ENCODE data around the gene GGT6.
"Not testable (repeated sequence)": the region's sequence is repeated elsewhere in the genome, so short reads cannot be mapped to it uniquely, and the experiment has no call there.

Gene GGT6

GRCh38 chr17:4579678-4580077, 19.3 kb upstream of the GGT6 start:
- Histone ChIP-seq H3K27me3 (peaks cover 11% of the 10 kb centered on the region), H3K36me3 (no peaks in the 10 kb centered on the region), H3K4me3 (ENCODE audit: low read depth, low read length) (no peak overlapping the region), H3K9me3 (no peaks in the 10 kb centered on the region), H3K4me1 (peaks cover 20% of the 10 kb centered on the region)
- DNase-seq = no peak
- no peak for TF ChIP-seq CTCF (IDR thresholded peaks at IDR 0.05; ENCODE audit: low read depth, low read length)

- H3K4me3 ChIP-seq (ENCODE audit: low read depth, low read length); DNase-seq; H3K36me3 ChIP-seq; H3K27me3 ChIP-seq; H3K9me3 ChIP-seq: not testable (repeated sequence)
- peaks cover 20% of the 10 kb centered on the region for H3K4me1 ChIP-seq
Measured at GRCh38 chr17:4578349-4578748, 18.0 kb upstream of the GGT6 start.

- H3K9me3 ChIP-seq = no peaks in the 10 kb centered on the region
- H3K4me1 ChIP-seq = peaks cover 13% of the 10 kb centered on the region
- TF ChIP-seq CTCF (IDR thresholded peaks at IDR 0.05; ENCODE audit: low read depth, low read length) = no peak
- no peaks in the 10 kb centered on the region for H3K27me3 ChIP-seq
- no peak overlapping the region for H3K4me3 ChIP-seq (ENCODE audit: low read depth, low read length)
- no peak for DNase-seq
- H3K36me3 ChIP-seq = no peaks in the 10 kb centered on the region
Measured at GRCh38 chr17:4577386-4577993, 17.1 kb upstream of the GGT6 start.

GRCh38 chr17:4576729-4577322, 16.4 kb upstream of the GGT6 start:
- no peak for TF ChIP-seq CTCF (IDR thresholded peaks at IDR 0.05; ENCODE audit: low read depth, low read length)

GRCh38 chr17:4576161-4576558, 15.8 kb upstream of the GGT6 start:
- no peak for TF ChIP-seq CTCF (IDR thresholded peaks at IDR 0.05; ENCODE audit: low read depth, low read length)
- H3K4me3 ChIP-seq (ENCODE audit: low read depth, low read length) = no peak overlapping the region
- no peak for DNase-seq
- H3K4me1 ChIP-seq = peaks cover 13% of the 10 kb centered on the region
- no peaks in the 10 kb centered on the region for H3K27me3 ChIP-seq
- H3K36me3 ChIP-seq = no peaks in the 10 kb centered on the region
- no peaks in the 10 kb centered on the region for H3K9me3 ChIP-seq

More at GRCh38 chr17:4576729-4577322, 16.4 kb upstream of the GGT6 start:
- no peaks in the 10 kb centered on the region for H3K9me3 ChIP-seq
- H3K4me3 ChIP-seq (ENCODE audit: low read depth, low read length) = no peak overlapping the region
- H3K27me3 ChIP-seq = no peaks in the 10 kb centered on the region
- peak; percentile 69 for DNase-seq
- H3K4me1 ChIP-seq = peaks cover 13% of the 10 kb centered on the region
- no peaks in the 10 kb centered on the region for H3K36me3 ChIP-seq

- peaks cover 13% of the 10 kb centered on the region for H3K4me1 ChIP-seq
- no peaks in the 10 kb centered on the region for H3K27me3 ChIP-seq
- no peaks in the 10 kb centered on the region for H3K9me3 ChIP-seq
- no peaks in the 10 kb centered on the region for H3K36me3 ChIP-seq
- no peak for DNase-seq
- no peak for TF ChIP-seq CTCF (IDR thresholded peaks at IDR 0.05; ENCODE audit: low read depth, low read length)
- no peak overlapping the region for H3K4me3 ChIP-seq (ENCODE audit: low read depth, low read length)
Measured at GRCh38 chr17:4574448-4575045, 14.2 kb upstream of the GGT6 start.

Data from BE2C (cell line).